HG03442 (cell line): ENCODE measurements around the gene LRIG1.

ENCODE experiments used
- ATAC-seq: cut with Tn5 transposase; IDR thresholded peaks from one replicate; pipeline ENCODE4 v1.9.1; 2021; ENCODE audit warnings: mild to moderate bottlenecking, moderate library complexity; ENCODE audit not compliant: unreplicated experiment

LRIG1 gene

DNA sequence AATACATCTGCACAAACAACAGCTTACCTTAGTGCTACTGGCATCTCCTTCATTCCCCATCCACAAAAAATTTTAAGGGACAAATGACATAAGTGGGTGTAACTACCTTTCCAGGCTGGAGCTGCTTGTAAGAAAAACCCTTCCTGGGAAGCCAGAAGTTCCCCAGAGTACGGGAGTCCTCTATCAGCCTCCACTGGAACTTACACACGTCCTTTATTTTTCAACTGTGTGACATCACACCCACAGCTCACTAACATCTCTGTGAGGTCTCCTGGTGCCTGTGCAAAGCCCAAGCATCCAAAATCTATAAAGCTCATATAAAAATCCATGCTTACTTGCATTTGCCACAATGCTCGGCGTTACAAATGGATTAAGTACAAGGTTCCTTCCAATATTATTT lies 27.6 kb downstream of the LRIG1 start:
- ATAC-seq = no peak

DNA sequence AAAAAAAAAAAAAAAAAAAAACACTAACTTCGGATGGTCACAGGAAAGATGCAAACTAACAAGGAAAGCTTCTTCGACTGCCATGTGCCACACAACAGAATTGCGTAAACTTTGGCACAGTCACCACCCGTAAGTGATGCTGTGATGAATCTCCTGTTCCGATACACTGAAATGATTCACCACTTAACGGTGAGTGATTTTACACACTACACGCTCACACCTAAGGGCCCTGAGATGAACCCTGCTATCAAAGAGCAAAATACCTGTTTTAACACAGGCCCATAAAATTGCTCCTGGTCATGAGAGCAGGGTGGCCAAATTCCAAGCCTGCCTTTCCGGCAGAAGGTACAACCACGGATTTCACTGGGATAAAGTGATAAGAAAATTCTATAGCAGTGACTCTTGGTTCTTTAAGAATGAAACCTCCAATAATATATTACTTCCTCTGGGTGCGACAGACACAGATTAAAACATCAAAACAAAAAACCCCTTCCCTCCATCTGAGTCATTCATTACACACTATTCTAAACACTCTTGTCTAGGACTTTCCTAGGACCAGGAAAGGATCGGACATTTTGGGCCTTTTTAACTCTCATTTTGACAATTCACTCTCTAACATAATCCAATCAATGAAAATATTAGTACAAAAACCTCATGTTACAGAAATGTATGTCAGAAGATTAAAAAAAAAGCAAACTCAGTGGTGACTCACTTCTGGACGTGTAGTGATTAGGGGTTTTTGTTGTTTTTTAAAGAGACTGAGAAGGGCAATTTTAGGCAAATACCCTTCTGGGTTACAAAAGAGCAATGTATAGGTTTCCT lies 28.3 kb downstream of the LRIG1 start:
- peak; percentile 62 for ATAC-seq

DNA sequence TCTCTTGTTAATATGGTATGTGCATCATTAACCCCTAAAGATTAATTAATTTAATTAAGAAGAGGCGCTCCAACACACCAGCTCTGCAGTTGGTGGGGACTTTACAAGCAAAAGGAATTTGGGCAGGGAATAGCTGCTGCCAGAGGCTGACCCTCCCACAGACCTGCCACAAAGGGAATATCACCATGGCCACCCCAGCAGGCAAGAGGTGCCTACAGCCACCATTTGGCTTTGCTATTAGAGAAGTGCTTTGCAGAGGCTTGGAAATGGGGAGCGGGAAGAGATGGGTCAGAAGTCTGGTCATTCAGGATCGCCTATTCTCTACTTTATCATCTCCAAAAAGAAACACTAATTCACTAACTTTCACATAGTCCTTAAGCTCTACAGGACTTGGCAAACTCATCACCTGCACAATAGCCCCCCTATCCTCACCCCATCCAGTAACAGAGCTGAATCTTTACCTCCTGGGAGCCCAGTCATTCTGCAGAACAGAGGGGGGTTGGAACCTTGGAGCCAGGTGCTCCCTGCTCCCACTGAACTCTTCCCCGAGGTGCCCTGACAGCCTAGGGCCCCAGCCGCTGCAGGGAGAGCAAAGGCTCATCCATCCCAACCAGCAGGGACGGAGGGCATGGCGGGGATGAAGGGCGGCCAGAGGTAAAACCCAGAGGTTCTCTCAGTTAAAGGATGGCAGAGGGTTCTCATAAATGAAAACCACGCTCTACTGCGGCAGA lies 29.7 kb downstream of the LRIG1 start:
- ATAC-seq = no peak

- ATAC-seq = no peak
Measured at GRCh38 chr3:66470285-66470684, 30.5 kb downstream of the LRIG1 start.

DNA sequence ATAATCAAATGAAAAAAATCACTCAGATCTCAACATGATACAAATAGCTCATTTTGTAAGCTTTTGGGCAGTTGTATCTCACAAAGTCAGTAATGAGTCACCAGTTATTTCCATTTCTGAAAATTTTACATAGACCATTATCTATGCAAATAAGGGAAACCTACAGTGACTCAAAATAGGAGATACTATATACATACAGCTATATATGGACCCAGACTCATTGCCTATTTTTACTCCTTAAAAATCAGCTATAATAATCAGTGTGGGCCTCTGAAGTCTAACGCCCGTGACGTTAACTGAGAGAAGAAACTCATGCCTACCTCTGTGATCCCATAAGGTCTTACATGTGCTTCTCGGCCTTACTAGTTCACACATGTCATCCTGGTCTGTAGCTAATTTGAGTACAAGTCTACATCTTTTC lies 31.6 kb downstream of the LRIG1 start:
- ATAC-seq = peak; percentile 63

- ATAC-seq = no peak
Measured at GRCh38 chr3:66467996-66468735, 32.7 kb downstream of the LRIG1 start.

DNA sequence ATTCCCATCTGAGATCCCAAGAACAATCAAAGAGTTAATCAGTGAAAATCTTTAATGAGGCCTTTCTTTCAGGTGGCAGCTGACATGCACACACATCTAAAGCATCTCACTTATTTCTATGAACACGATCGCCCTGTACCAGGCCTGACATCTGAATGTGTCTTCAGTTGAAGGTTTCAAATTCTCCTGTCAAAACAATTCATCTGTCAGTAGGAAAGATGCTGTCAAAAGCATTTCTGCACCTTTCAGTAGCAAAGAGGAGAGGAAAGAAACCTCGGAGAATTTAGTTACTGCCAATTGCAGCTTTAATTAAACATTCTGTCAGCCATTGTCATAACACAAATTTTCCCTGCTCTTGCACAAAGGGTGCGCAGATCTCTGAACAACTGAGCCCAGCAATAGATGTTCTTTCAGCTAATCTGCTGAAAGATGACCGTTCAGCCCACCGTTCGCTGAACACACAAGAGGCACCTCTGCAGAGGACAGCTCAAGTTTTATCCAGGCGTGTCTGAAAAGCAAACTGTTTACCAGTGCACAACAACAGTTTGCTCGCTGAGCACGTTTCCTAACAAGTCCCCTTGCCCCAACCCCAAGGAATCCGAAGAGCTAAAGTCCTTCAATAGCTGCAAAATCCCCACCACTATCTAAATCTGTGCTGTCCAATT lies 34.1 kb downstream of the LRIG1 start:
- ATAC-seq = no peak

GRCh38 chr3:66465587-66465986 lies 35.2 kb downstream of the LRIG1 start:
- ATAC-seq = no peak

- ATAC-seq = no peak
Measured at GRCh38 chr3:66465034-66465433, 35.8 kb downstream of the LRIG1 start.

DNA sequence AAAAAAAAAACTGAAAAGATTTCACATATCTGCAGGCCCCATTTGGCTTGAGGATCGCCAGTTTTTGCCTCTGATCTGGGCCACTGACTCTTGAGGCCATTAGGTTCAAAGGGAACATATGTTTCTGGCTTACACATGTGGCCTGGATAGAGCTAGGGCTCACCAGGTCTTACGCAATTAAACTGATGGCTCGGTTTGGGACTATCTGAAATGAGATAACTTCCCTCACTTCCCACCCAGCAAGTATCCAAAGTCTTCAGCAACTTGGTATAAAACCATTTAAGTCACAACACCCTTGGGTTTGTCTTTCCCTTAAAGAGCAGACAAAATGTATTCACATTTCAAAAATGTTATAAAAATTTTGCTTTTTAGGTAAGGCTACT lies 36.3 kb downstream of the LRIG1 start:
- ATAC-seq = no peak

DNA sequence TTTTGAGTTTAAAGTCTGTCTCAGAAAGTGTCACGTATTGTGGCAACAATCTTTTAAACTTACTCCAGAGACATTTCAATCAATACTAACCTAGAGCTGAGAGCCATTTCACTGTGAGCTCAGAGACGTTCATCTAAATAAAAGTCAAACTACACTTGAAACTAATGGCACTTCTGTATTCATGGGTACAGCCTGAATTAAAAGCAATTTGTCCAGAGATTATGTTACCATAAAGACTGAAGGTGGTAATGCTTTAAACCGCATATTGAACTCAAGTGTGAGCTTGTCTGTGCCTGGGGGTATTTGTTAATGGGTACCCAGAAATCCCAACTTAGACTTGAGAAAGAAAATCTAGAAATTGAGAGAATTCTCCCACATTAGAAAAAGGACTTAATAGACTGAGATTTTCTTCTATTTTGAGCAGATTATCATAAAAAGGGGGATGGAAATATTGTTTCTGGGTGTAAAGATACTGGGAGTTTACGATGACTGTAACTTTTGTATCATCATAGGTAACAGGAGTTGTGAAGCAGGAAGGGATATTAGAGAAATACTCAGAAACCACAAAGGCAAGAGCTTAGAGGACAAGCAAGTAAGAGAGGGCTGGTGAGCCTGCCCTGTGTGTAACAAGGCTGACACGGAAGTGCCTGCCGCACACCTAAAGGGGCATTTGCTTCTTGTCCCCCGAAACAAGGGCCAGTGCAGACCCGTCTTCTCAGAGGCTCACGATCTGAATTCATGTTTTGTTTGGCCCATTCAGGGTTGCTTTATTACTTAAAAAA lies 36.9 kb downstream of the LRIG1 start:
- ATAC-seq = no peak

DNA sequence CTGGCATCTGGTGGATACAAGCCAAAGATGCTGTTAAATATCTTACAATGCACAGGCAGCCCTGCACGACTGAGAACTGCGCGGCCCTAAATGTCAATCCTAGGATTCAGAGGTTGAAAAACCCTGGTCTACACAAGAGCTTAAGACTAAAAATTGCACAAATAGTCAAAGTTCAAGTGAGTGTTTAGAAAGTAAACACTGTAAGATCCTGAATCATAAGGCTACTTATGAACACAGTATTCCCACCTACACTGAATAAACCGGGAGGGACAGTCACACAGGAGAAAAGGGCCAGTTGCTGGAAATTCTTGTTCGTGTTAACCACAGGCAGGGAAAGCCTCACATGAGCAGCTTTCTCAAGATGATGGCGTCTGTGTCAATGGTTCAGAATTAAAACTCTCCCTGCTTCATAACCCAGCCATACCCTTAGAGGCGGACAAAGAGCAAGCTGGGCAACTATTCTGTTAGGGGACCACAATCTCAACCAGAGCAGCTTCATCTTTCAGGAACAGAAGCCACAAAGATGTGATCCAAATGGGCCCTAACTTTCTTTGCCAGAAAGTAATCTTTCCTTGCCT lies 37.7 kb downstream of the LRIG1 start:
- ATAC-seq = no peak

GRCh38 chr3:66457252-66457651 lies 43.6 kb downstream of the LRIG1 start:
- ATAC-seq = no peak

GRCh38 chr3:66456711-66457173 lies 44.1 kb downstream of the LRIG1 start:
- ATAC-seq = no peak

DNA sequence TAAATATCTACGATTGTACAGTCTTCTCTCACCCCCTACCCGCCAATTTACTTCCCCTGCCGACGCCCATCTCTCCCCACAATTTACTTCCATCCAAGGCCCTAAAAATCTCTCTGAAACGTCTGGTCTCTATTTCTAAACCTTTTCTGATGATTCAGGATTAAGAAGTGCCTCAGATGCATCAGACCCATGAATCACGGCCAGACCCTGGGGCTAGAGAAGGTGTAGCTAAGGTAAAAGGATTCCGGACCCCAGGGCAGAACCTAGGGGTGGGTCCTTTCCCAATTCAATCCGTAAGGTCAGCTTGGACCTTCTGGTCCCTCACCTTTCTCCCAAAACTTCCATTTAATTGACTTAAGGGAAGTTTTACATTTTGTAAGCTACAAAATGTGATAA lies 46.4 kb downstream of the LRIG1 start:
- ATAC-seq = no peak

DNA sequence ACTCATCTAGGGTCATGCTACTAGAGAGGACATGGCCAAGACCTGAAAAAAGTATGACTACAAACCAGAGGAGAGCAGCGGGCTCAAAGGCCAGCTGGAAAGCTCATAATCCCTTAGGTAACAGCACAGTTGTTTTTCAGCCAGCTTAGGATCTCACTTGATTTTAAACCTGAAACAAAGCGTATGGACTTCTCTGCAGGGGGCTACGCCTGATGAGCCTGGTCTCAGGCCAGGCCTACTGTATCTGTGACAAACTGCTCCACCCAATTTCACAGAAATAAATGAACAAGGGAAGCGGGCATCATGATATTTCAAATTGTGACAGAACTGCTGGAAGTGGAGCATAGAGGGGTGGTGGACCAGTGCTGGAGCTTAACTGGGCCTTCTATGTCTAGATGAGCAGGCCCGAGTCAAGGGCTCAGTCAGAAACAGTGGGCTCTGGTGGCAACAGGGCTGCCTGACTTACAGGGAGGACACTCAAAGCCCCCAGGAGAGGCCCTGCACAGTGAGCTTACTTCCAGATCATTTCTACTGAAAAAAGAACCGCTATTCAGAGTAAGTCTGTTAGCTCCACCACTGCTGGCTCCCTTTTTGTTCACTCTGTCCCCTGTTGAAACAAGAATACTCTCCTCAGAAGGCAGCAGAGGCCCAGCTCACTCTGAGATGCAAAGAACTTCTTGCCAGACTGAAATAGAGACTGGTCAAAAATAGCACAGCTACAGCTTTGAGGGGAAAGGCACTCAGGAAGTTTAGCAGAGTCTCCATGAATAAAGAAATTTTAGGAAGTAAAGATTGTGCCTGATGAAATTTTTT lies 47.0 kb downstream of the LRIG1 start:
- ATAC-seq = no peak

DNA sequence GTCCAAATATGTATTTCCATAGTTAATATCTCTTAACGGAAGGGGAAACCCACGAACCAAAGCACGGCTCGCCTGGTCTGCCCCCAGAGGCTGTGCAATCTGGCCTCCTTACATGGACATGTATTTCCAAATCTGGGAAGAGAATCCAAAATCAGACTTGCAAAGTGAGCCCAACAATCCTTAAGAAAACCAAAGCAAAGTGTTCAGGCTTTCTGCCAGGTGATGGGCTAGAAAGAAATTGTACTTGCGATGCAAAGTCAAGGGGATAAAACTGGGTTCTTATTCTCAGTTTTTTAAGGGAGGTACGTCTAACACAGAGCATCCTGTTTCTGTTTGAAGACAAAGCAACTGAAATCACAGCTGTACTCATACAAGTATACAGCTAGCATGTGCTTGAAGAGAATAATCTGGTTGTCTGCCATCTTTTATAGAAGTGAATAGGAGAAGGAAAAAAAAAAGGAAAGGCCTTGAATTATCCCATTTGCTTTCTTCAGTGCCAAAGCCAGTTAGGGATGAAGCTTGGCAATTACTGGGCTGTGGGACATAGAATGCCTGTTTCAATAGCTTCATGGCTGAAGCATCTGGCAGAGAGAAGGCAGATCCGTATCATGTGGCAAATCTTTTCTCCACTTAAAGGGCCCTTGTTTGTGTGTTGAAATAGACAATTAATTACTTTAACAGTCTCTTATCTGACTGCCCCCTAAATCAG lies 48.4 kb downstream of the LRIG1 start:
- no peak for ATAC-seq

DNA sequence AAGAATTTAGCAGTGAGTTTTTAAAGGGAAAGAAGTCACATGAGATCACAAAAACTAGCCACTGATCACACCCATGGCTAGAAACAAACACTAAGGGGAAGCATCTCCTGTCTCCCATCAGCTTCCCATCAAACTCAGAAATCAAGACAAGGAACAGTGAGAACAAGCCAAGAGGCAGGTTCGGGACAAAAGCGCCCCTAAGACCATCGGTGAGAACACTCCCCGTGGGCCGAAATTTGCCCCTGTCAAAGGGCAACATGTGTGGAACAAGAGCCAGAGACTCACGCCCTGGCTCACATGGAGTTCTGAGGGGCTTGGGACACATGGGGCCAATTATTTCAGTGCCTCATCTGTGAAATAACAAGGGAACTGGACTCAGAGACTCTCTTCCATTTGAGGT lies 49.1 kb downstream of the LRIG1 start:
- ATAC-seq = no peak
